Left ventricle myocardium inferior (tissue), 1 donor: ENCODE data around the gene ANKRD66. TPM values are rescaled to one million over a fixed set of nuclear protein-coding genes. Genes with fewer than 3 reads are reported as not detected.

Source experiments
- DNase-seq: peaks from one replicate; pipeline ENCODE4 v3.0.0-alpha.2; 2020
- H3K27ac ChIP-seq: fragments of 200-600 bp; replicated peaks from 2 replicates; pipeline ENCODE4 v1.8.0; 2021
- H3K27me3 ChIP-seq: fragments of 200-600 bp; 2 replicates; pipeline ENCODE4 v1.8.0; 2021; ENCODE audit warnings: low read depth
- H3K36me3 ChIP-seq: fragments of 200-600 bp; 2 replicates; pipeline ENCODE4 v1.8.0; 2021
- H3K4me1 ChIP-seq: fragments of 200-600 bp; 2 replicates; pipeline ENCODE4 v1.8.0; 2021
- H3K4me3 ChIP-seq: fragments of 200-600 bp; 2 replicates; pipeline ENCODE4 v1.8.0; 2021; ENCODE audit warnings: mild to moderate bottlenecking, moderate library complexity
- H3K9me3 ChIP-seq: fragments of 200-600 bp; replicated peaks from 2 replicates; pipeline ENCODE4 v1.8.0; 2021
- intact Hi-C: fragments of 100-400 bp; cut with micrococcal nuclease; formaldehyde crosslinking; loops from one replicate; pipeline ENCODE4 v1.11.0; 2022
- long read RNA-seq: library from polyadenylated mRNA; unstranded; transcript quantifications from one replicate; pipeline ENCODE4 v2.0.0, GENCODE V29; 2021
- total RNA-seq: library from RNA; stranded (reverse); fragmentation: NEBNext Ultra II Directional; extraction: Animal tissue kit (Norgen Biotek cat#: 25700); gene quantifications from one replicate; pipeline ENCODE4 v1.2.1, GENCODE V29; 2021
- TF ChIP-seq, protein P1 (sequence below): fragments of 200-600 bp; IDR thresholded peaks from 2 replicates; pipeline ENCODE4 v1.8.0; 2021; ENCODE audit warnings: antibody characterized with exemption, mild to moderate bottlenecking, borderline replicate concordance
- donor health status: DM: no; HTN: yes; CAD: no; lungs with severe emphysema.

The ANKRD66 gene
- not detected for total RNA-seq
- long read RNA-seq, result 0 reads

DNA sequence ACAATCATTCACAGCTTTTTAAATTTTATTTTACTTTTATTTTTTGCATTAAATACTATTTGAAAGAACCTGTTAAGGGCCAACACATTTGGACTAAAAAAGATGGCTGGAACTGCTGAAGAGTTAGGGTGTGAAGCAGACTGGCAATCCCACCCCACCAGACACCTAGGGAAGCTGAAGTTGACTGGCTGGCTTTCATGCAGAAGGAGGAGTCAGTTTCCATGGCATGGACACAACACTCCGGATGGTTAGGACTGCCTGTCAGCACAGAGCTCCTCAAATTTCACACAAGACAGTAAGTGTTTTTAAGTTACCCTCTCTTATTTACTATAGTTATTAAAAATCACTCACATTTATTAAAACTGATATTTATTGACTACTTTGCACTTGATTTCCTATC is at the start of gene ANKRD66:
ANKRD66 (plus strand) TSS at position 238 of the 400 bp plus-strand sequence. CDS start 5,016 bp downstream, outside the sequence.
- TF ChIP-seq, protein P1, sequence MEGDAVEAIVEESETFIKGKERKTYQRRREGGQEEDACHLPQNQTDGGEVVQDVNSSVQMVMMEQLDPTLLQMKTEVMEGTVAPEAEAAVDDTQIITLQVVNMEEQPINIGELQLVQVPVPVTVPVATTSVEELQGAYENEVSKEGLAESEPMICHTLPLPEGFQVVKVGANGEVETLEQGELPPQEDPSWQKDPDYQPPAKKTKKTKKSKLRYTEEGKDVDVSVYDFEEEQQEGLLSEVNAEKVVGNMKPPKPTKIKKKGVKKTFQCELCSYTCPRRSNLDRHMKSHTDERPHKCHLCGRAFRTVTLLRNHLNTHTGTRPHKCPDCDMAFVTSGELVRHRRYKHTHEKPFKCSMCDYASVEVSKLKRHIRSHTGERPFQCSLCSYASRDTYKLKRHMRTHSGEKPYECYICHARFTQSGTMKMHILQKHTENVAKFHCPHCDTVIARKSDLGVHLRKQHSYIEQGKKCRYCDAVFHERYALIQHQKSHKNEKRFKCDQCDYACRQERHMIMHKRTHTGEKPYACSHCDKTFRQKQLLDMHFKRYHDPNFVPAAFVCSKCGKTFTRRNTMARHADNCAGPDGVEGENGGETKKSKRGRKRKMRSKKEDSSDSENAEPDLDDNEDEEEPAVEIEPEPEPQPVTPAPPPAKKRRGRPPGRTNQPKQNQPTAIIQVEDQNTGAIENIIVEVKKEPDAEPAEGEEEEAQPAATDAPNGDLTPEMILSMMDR, result no peak
- intact Hi-C loops, result no loop called here
- no peak for DNase-seq
- Histone ChIP-seq H3K27ac (no peak within 1 kb of the TSS), H3K4me3 (no peak within 1 kb of the TSS), H3K36me3 (no peaks in the 10 kb centered on the region), H3K4me1 (no peaks in the 10 kb centered on the region), H3K9me3 (no peaks in the 10 kb centered on the region), H3K27me3 (peaks cover 3% of the 10 kb centered on the region)

DNA sequence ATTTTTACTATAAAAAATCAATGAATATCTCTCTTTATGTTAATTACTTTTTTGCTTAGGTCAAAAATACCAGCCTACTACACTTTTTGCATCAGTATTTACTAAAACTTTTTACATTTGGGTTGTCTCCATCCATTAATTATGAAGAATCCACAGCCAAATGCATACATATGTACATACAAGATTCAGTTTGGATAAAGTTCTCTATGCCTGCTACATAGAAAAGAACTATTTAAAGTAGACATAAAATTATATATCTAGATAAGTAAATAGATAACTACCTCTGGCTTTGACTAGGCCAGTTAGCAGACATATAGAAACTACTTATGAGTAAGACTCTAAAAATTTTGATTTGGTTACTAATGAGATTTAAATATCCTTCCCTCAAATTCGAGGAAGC is 46.8 kb upstream of the ANKRD66 start:
- Histone ChIP-seq H3K27me3 (no peaks in the 10 kb centered on the region), H3K27ac (no peak overlapping the region), H3K36me3 (no peaks in the 10 kb centered on the region), H3K4me1 (no peaks in the 10 kb centered on the region), H3K9me3 (no peaks in the 10 kb centered on the region), H3K4me3 (no peak overlapping the region)
- TF ChIP-seq, protein P1, result no peak
- intact Hi-C loops, result no loop called here
- DNase-seq, result no peak

DNA sequence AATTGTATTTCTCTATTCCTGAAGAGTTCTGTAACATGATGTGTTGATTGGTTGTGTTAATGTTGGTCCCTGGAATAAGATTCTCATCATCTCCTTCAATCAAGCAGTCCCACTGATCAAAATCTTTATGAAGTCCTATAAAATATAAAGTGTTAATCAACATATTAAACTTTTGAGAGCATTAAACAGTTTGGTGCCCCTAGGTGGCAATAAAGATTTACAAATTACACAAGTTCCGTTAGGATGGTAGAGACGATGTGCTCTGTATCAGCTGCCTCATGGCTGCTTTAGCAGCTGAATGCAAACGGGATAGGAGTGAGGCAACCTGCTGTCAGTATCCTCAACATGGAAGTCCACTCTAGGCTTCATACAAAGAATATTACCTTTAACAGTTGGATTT is 42.2 kb upstream of the ANKRD66 start:
- no peak overlapping the region for H3K4me3 ChIP-seq
- TF ChIP-seq, protein P1, result peak; percentile 23
- intact Hi-C loops, result no loop called here
- no peaks in the 10 kb centered on the region for H3K4me1 ChIP-seq
- H3K27me3 ChIP-seq, result no peaks in the 10 kb centered on the region
- no peaks in the 10 kb centered on the region for H3K9me3 ChIP-seq
- no peaks in the 10 kb centered on the region for H3K36me3 ChIP-seq
- DNase-seq, result no peak
- no peak overlapping the region for H3K27ac ChIP-seq

DNA sequence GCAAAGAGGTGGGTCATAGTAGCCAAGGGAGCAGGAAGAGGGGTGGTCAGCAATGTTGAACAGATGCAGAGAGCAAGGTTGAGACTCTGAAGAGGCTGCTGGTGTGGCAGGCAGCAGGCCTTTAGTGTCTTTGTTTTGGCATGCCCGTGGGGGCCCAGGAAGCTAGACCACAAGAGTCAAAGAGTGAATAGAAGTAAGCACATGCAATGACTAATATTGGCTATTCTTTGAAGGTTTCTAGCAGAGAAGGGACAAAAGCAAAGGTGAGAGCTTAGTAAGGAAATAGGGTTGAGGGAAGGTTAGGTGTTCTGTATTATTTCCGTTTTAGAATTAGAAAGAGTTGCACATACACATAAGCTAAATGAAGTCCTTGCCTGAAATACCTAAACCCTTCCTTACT is 40.3 kb upstream of the ANKRD66 start:
- TF ChIP-seq, protein P1, result no peak
- Histone ChIP-seq H3K36me3 (no peaks in the 10 kb centered on the region), H3K9me3 (no peaks in the 10 kb centered on the region), H3K27ac (no peak overlapping the region), H3K4me3 (no peak overlapping the region), H3K27me3 (no peaks in the 10 kb centered on the region), H3K4me1 (no peaks in the 10 kb centered on the region)
- no peak for DNase-seq
- intact Hi-C loops, result no loop called here

DNA sequence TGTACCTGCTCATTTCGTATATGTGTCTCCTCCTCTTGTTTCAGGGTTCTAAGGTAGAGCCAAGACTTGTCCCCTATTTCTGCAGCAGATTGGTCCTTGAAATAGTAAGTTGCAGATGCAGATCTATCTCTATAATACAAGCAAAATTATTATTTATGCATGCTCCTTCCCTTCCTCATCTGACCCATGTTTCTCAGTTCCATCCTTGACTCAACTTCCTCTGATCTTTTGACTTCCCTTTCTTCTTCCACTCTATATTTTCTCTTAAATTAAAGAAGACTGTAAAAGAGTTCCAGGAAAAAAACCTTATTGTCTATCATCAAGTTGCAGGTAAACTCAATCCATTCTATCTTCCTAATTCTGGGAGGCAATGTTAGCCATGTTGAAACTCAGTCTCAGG is 35.2 kb upstream of the ANKRD66 start:
- DNase-seq, result no peak
- Histone ChIP-seq H3K27ac (no peak overlapping the region), H3K36me3 (no peaks in the 10 kb centered on the region), H3K9me3 (no peaks in the 10 kb centered on the region), H3K27me3 (no peaks in the 10 kb centered on the region), H3K4me1 (no peaks in the 10 kb centered on the region), H3K4me3 (no peak overlapping the region)
- TF ChIP-seq, protein P1, result no peak
- intact Hi-C loops, result no loop called here

DNA sequence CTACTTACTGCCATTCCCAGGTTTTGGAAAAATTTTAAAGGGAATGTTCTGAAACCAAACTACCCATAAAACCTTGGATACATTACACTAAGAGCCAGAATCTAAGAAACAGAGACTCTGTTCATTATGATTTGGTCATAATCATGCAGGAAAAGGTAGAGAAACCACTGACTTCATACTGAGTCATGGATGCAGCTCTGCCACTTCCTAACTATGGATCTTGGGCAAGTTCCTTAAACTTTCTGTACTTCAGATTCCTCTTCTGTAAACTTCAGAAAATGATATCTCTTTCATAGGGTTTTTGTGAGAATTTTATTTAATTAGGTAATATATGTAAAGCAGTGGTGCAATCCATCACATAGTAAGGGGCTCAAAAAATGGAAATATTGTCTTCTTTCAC is 31.6 kb upstream of the ANKRD66 start:
- no peaks in the 10 kb centered on the region for H3K9me3 ChIP-seq
- H3K4me3 ChIP-seq, result no peak overlapping the region
- H3K4me1 ChIP-seq, result no peaks in the 10 kb centered on the region
- intact Hi-C loops, result no loop called here
- H3K27me3 ChIP-seq, result peaks cover 5% of the 10 kb centered on the region
- DNase-seq, result no peak
- no peak overlapping the region for H3K27ac ChIP-seq
- TF ChIP-seq, protein P1, result no peak
- no peaks in the 10 kb centered on the region for H3K36me3 ChIP-seq
